NCI-H748 (cell line): ENCODE results near the gene SEMA3A.

Experiments used
- DNase-seq: peaks from one replicate; lab custom pipeline; 2025; ENCODE audit not compliant: unreplicated experiment; lab: John Stamatoyannopoulos, UW

The SEMA3A gene

GRCh38 chr7:84196084-84196503 is 1.5 kb upstream of the SEMA3A start:
- DNase-seq, result no peak

- DNase-seq, result no peak
These were observed 889 bp upstream of the SEMA3A start for GRCh38 chr7:84195295-84196060.

GRCh38 chr7:84193747-84194146 is 842 bp downstream of the SEMA3A start:
- DNase-seq, result no peak

DNA sequence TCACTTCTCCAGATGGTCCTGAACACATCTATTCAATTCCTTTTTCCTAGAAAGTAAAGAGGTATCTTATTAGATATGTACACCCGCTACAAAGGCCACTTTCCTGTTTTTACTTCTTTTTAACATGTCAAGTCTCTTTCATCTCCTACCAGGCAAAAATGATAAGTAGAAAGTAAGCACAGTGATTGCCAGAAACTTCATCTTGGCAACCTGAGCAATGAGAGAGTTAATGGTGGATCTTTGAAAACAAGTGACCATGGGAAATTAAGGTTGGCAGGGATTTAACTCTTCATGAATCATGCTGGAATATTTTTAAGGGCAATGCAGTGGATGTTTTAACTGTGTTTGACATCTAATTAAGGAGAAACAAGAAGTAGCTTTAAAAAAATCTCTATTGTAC is 2.7 kb downstream of the SEMA3A start:
- no peak for DNase-seq

- no peak for DNase-seq
These were observed 3.3 kb downstream of the SEMA3A start for GRCh38 chr7:84191261-84191660.

GRCh38 chr7:84190016-84190705 is 4.4 kb downstream of the SEMA3A start:
- no peak for DNase-seq

GRCh38 chr7:84188786-84189405 is 5.7 kb downstream of the SEMA3A start:
- DNase-seq, result peak; percentile 48

DNA sequence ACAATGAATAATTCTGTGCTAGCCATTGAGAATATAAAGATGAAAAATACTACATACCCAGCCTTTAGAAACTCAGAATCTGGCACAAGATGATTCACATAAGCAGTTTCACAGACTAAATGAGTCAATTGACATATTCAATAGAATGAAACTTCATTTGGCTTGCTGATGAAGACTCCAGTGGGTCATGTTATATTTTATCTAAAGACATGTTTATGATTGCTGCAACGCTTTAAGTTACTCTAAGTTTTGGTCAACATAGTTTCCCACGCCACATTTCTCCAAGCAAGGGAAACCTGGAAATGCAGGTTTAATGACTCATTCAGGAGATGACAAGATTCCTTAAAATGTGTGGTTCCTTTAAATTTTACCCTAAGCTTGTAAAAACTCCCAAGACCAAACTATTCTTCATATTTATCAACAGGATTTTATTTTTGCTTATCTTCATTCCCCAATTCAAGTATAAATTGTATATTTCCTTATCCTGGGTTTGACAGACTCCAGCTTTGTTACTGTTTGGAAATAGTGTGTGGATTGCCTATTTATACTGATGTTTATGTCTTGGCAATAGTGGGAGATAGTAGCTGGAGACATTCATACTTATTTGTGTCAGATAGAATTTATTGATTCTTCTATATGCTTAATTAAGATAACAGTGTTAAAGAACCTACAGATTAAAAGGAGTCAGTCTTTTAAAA is 6.6 kb downstream of the SEMA3A start:
- DNase-seq, result no peak

DNA sequence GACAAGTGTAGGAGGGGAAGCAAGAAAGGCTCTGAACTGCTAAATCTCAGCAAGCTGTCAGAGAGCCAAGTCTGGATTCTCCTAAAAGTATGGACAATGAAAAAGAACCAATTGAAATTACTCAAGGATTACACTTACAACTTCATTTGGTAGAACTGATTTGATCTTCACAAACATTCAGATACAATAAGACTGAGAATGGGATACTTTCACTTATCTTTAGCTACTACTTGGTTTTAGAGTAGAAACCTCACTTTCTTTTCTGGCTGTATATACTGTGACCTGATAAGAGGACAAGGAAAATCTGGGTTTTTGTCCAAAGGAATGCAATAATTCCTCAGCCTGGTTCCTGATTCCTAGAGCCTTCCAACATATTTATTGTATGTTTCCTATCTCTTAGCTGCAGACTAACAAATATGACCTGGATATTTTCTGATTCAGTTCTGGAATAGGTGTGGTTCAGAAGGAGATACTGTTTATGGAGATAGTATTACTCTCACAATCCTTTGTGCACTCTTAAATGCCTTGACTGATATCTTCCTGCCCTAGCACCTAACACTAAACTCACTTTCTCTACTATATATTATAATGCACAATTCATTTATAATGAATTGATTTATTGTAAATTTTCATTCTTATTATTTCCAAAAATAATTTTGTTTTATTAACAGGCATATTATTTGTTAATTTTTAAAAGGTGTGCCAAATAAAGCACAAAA is 7.3 kb downstream of the SEMA3A start:
- DNase-seq, result no peak

DNA sequence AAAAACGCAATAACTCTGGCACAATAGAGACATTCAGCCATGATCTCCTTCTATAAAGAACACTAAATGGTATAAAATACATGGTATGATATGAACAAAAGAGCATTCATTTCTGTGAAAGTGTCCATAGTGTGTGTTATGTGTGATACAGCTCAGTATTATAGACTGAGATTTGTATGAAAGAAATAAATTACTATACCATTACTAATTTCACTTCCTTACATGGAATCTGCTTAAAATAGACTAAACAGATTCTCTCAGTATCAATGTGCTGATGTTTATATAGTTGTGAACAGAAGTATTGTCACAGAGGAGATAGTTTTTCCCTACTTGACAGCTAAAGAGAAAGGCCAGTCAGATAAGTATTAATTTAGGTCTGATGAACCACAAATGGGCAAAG is 10.8 kb downstream of the SEMA3A start:
- no peak for DNase-seq

DNA sequence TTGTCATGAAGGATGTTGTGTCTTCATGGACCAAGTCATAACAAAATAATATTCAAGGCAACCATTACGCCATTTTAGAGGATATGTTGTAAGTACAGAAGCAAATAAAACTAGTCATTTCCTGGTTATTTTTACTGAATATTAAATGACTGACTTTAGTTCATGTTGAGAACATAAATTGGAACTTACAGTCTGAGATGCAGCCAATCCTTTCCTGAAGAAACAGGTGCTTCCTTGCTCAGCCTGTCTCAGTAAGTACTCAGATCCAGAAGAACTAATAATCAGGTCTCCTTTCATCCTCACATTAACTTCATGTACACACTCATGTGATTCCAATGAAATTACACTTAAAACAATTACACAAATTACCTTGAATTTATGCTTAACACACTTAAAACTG is 12.3 kb downstream of the SEMA3A start:
- DNase-seq, result no peak

- no peak for DNase-seq
These were observed 13.0 kb downstream of the SEMA3A start for GRCh38 chr7:84181628-84182027.

GRCh38 chr7:84177758-84178412 is 16.7 kb downstream of the SEMA3A start:
- peak; percentile 97 for DNase-seq

GRCh38 chr7:84176716-84177115 is 17.9 kb downstream of the SEMA3A start:
- DNase-seq, result no peak

GRCh38 chr7:84175461-84175860 is 19.1 kb downstream of the SEMA3A start:
- no peak for DNase-seq

DNA sequence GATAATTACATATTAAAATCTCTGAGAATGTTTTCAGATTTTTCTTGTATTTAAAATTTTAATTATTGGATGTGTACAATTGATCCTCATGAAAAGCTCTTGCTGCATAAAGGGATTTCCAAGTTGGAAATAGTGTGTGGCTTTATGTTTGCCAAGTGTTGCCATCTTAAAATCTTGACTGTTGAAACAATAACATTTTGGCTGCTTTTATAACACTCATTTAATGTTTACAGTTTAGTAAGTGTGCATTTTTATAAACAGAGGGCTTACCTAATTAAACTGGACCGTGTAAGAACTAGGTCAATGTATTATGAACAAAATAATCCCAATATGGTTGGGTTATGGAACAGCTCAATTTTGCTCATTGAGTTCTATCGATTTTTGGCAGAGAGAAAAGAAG is 23.9 kb downstream of the SEMA3A start:
- no peak for DNase-seq

- DNase-seq, result no peak
These were observed 32.0 kb downstream of the SEMA3A start for GRCh38 chr7:84162584-84162983.

DNA sequence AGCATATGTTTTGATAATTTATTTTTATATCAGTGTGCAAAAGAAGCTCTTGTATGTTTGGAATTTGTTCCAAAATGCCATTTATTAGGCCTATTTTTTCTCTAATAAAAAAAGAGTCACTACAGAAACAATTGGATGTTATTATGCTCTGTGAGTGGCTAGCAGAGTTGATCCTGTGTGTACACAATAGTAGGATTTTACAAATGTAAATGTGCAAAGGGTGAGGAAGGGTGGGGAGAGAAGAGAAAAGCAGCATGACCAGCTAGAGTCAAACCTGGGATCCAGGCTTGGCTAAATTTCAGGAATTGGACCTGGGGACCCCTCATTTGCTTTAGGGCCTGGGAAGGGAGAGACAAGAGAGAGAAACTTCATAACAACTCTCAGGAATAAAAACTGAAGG is 32.5 kb downstream of the SEMA3A start:
- DNase-seq, result no peak

GRCh38 chr7:84161398-84161797 is 33.2 kb downstream of the SEMA3A start:
- DNase-seq, result no peak

- no peak for DNase-seq
These were observed 35.2 kb downstream of the SEMA3A start for GRCh38 chr7:84159435-84159834.
